A549 (cell line): ENCODE results near the gene MACROD1.

ENCODE experiments used
- CBX8 ChIP-seq: fragments of 200-600 bp; sonication (generic); IDR thresholded peaks from 2 replicates; pipeline ENCODE4 v1.6.1; 2016
- EP300 ChIP-seq, 2 experiments: fragments of >200 bp; sonication (Bioruptor Twin); formaldehyde crosslinking; IDR thresholded peaks; 2 replicates in 1 of 2; 3 replicates in 1 of 2; pipeline ENCODE4 v1.6.1; 2016 to 2017
- TF ChIP-seq, protein P1 (sequence below): fragments of >200 bp; sonication (Bioruptor Twin); formaldehyde crosslinking; IDR thresholded peaks from 3 replicates; pipeline ENCODE4 v1.5.1; 2016

DNA sequence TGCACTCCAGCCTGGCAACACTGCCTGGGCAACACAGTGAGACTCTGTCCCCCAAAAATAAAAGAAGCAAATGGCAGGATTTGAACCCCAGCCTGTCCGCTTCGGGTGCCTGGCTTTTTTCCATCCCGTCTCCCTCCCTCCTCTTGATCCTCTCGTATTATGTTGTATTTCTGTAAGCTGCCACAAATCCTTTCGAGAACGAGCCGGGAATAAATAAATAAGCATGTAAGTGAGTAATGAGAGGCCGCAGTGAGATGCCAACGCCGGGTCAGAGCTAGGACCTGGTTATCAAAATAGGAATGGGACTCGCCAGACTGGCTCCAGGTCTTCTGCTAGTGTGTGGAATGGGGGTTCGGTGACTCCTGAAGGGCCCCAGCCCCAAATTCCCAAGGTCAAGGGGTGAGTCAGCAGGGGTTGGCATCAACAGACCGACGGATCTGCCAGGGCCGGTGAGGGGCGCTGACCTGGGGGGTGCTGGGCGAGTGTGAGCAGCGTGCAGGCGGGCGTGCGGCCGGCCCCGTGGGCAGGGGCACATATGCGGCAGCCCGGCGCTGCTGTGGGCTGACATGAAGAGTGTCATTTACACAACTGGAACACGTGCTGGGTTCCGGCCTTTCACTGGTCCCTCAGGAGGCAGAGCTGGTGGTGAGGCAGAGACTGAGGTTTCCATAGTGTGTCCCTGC is 82.4 kb downstream of the MACROD1 start:
- no peak for TF ChIP-seq CBX8
- TF ChIP-seq, protein P1, sequence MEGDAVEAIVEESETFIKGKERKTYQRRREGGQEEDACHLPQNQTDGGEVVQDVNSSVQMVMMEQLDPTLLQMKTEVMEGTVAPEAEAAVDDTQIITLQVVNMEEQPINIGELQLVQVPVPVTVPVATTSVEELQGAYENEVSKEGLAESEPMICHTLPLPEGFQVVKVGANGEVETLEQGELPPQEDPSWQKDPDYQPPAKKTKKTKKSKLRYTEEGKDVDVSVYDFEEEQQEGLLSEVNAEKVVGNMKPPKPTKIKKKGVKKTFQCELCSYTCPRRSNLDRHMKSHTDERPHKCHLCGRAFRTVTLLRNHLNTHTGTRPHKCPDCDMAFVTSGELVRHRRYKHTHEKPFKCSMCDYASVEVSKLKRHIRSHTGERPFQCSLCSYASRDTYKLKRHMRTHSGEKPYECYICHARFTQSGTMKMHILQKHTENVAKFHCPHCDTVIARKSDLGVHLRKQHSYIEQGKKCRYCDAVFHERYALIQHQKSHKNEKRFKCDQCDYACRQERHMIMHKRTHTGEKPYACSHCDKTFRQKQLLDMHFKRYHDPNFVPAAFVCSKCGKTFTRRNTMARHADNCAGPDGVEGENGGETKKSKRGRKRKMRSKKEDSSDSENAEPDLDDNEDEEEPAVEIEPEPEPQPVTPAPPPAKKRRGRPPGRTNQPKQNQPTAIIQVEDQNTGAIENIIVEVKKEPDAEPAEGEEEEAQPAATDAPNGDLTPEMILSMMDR, result no peak
- no peak for TF ChIP-seq EP300 (IDR thresholded peaks at IDR 0.05)
